K562 (cell line): Measurements from ENCODE around the gene TOPORS. TPM values are rescaled to one million over a fixed set of nuclear protein-coding genes. Genes with fewer than 3 reads are reported as not detected.

ENCODE experiments used
- ARID3B ChIP-seq: fragments of 250-450 bp; sonication (Bioruptor Pico); IDR thresholded peaks from 2 replicates; pipeline ENCODE4 v1.4.0; 2020; ENCODE audit warnings: borderline replicate concordance
- BCL6 ChIP-seq: fragments of 250-450 bp; sonication (Bioruptor Pico); IDR thresholded peaks from 2 replicates; pipeline ENCODE4 v1.4.0; 2020
- BRD4 ChIP-seq: fragments of 200-600 bp; sonication (generic); IDR thresholded peaks from 2 replicates; pipeline ENCODE4 v1.6.1; 2017; ENCODE audit warnings: inconsistent platforms
- E2F8 ChIP-seq: fragments of 450-650 bp; IDR thresholded peaks from 2 replicates; pipeline ENCODE4 v1.7.1; 2018; ENCODE audit warnings: mild to moderate bottlenecking, low read depth; ENCODE audit not compliant: partially characterized antibody
- FOXK2 ChIP-seq, 2 experiments: fragments of 450-650 bp; IDR thresholded peaks in 1 of 2; conservative IDR thresholded peaks in 1 of 2; 2 replicates each; pipeline ENCODE4 v1.6.1; 2016; ENCODE audit warnings: low read depth in 2 of 2, mild to moderate bottlenecking in 1 of 2
- KDM5B ChIP-seq: fragments of 200-600 bp; sonication (generic); IDR thresholded peaks from 2 replicates; pipeline ENCODE4 v1.6.1; 2012; ENCODE audit warnings: low read depth, mild to moderate bottlenecking, moderate library complexity, low read length, control low read depth, inconsistent platforms; ENCODE audit not compliant: insufficient replicate concordance
- PHF21A ChIP-seq: fragments of 450-650 bp; IDR thresholded peaks from 2 replicates; pipeline ENCODE4 v1.6.1; 2017; ENCODE audit warnings: low read depth, borderline replicate concordance
- POLR2A ChIP-seq: fragments of 450-650 bp; conservative IDR thresholded peaks from 2 replicates; pipeline ENCODE4 v1.6.1; 2016
- RFX1 ChIP-seq: fragments of 450-650 bp; IDR thresholded peaks from 2 replicates; pipeline ENCODE4 v1.6.1; 2016; ENCODE audit warnings: mild to moderate bottlenecking, moderate library complexity
- SNRNP70 ChIP-seq: fragments of 200-400 bp; formaldehyde crosslinking; optimal IDR thresholded peaks from 2 replicates; pipeline ENCODE3; 2017; ENCODE audit warnings: low read depth, low read length
- SRF ChIP-seq, 2 experiments: fragments of 250-450, 450-650 bp in 1 of 2; sonication (Bioruptor Pico) in 1 of 2; sonication (generic) in 1 of 2; formaldehyde crosslinking; IDR thresholded peaks; 2 replicates each; pipeline versions ENCODE4 v1.5.0 to v1.5.1; 2020 to 2022; ENCODE audit warnings: mild to moderate bottlenecking in 1 of 2, missing genetic modification reagents in 1 of 2
- ZBTB40 ChIP-seq, 2 experiments: fragments of 450-650 bp in 1 of 2; sonication (generic) in 1 of 2; formaldehyde crosslinking in 1 of 2; IDR thresholded peaks; 2 replicates each; pipeline versions ENCODE4 v1.7.1 to v1.9.0; 2016 to 2022; ENCODE audit warnings: inconsistent platforms in 1 of 2, mild to moderate bottlenecking in 1 of 2, missing genetic modification reagents in 1 of 2
- ZNF57 ChIP-seq: fragments of 450-650 bp; formaldehyde crosslinking; IDR thresholded peaks from 2 replicates; pipeline ENCODE4 v1.4.0; 2020; ENCODE audit warnings: mild to moderate bottlenecking, moderate library complexity
- ZNF696 ChIP-seq: fragments of 250-450 bp; sonication (Bioruptor Pico); conservative IDR thresholded peaks from 2 replicates; pipeline ENCODE4 v1.4.0; 2020; ENCODE audit warnings: mild to moderate bottlenecking, moderate library complexity
- ZNF707 ChIP-seq: fragments of 250-450 bp; sonication (Bioruptor Pico); conservative IDR thresholded peaks from 2 replicates; pipeline ENCODE4 v1.8.0; 2022; ENCODE audit warnings: inconsistent platforms, mild to moderate bottlenecking, moderate library complexity
- polyA plus RNA-seq, 8 experiments: library from polyadenylated mRNA; depleted of rRNA in 4 of 8; stranded (reverse) in 5 of 8; unstranded in 3 of 8; fragments of >200 nt; fragmentation: Nextera tagmentation in 2 of 8; fragmentation: Illumina TruSeq in 1 of 8; extraction: Ambion mirVana in 2 of 8; extraction: Trizol in 1 of 8; gene quantifications; 2 replicates each; pipeline versions ENCODE4 v1.2.1 to v1.2.3, GENCODE V29; 2011 to 2014; ENCODE audit warnings: inconsistent platforms in 1 of 8, missing spikeins in 1 of 8
- total RNA-seq, 7 experiments: library from RNA; depleted of rRNA in 6 of 7; stranded (reverse); fragments of >200 nt in 6 of 7; fragmentation: Illumina TruSeq in 2 of 7; extraction: Trizol in 2 of 7; gene quantifications; 2 replicates each; pipeline versions ENCODE4 v1.2.1 to v1.2.3, GENCODE V29; 2011 to 2021; ENCODE audit warnings: low replicate concordance in 1 of 7

Gene TOPORS
- total and polyA plus RNA-seq, 9 of the 15 experiments (the other 6 are each of a cell fraction or from before 2014, with no cell fraction given), result 4.3 to 19.6 (median 9.9) TPM

- TF ChIP-seq ZBTB40 (IDR thresholded peaks at IDR 0.05) (peak; percentile 86), ZBTB40 (CRISPR knock-in tag; IDR thresholded peaks at IDR 0.05) (no peak), ZNF696 (CRISPR knock-in tag) (no peak), E2F8 (peak; percentile 78), RFX1 (no peak), KDM5B (peak; percentile 68), SRF (CRISPR knock-in tag; IDR thresholded peaks at IDR 0.05) (no peak), BRD4 (no peak), BCL6 (CRISPR knock-in tag) (no peak), ZNF707 (no peak), PHF21A (no peak), ARID3B (CRISPR knock-in tag) (no peak), ZNF57 (CRISPR knock-in tag) (no peak), FOXK2 (conservative IDR thresholded peaks at IDR 0.05 in 1 of 2, IDR thresholded peaks at IDR 0.05 in 1 of 2; ENCODE audit: low read depth in 2 of 2) (peak; percentile 43 to 54; a peak in 2 of 4 replicates), SNRNP70 (no peak), POLR2A (peak; percentile 81)
Measured at GRCh38 chr9:32572900-32573523, 20.6 kb upstream of the TOPORS start, which contains the start of gene NDUFB6 (continued).
